HG03457 (cell line): ENCODE measurements around the gene KCNH3.
"Not testable (repeated sequence)": the region's sequence is repeated elsewhere in the genome, so short reads cannot be mapped to it uniquely, and the experiment has no call there.

Source experiments
- ATAC-seq: cut with Tn5 transposase; IDR thresholded peaks from one replicate; pipeline ENCODE4 v1.9.1; 2021; ENCODE audit warnings: moderate number of reproducible peaks; ENCODE audit not compliant: unreplicated experiment

Gene KCNH3

GRCh38 chr12:49582850-49583249, 44.0 kb downstream of the KCNH3 start:
- ATAC-seq: no peak

GRCh38 chr12:49583366-49584094, 44.7 kb downstream of the KCNH3 start:
- no peak for ATAC-seq

- no peak for ATAC-seq
Observed at GRCh38 chr12:49584591-49584990, 45.8 kb downstream of the KCNH3 start.

GRCh38 chr12:49585477-49586459, 46.9 kb downstream of the KCNH3 start:
- no peak for ATAC-seq

- no peak for ATAC-seq
Observed at GRCh38 chr12:49587174-49587908, 48.5 kb downstream of the KCNH3 start.

GRCh38 chr12:49588281-49588680, 49.5 kb downstream of the KCNH3 start:
- no peak for ATAC-seq

- no peak for ATAC-seq
Observed at GRCh38 chr12:49588721-49589516, 50.1 kb downstream of the KCNH3 start.

- ATAC-seq: no peak
Observed at GRCh38 chr12:49598527-49598926, 59.7 kb downstream of the KCNH3 start.

- no peak for ATAC-seq
Observed at GRCh38 chr12:49599961-49600360, 61.1 kb downstream of the KCNH3 start.

GRCh38 chr12:49603721-49604120, 64.9 kb downstream of the KCNH3 start:
- ATAC-seq: no peak

GRCh38 chr12:49604856-49605255, 66.0 kb downstream of the KCNH3 start:
- ATAC-seq: no peak

- not testable (repeated sequence) for ATAC-seq
Observed at GRCh38 chr12:49605539-49605938, 66.7 kb downstream of the KCNH3 start, which contains the start of gene FAM186B. TSS of gene FAM186B (minus strand) at chr12:49605639. CDS start at chr12:49605477, 162 bp downstream.
